ENCODE results near the gene PRR5L. TPM values are rescaled to one million over a fixed set of nuclear protein-coding genes. Genes with fewer than 3 reads are reported as not detected.

The PRR5L gene
- total and polyA plus RNA-seq, 2 donors: 4.1 to 5.9 TPM

Other genes with a start within 250 kb of the PRR5L start
- gene COMMD9, start 6.9 kb upstream of the PRR5L start, total RNA-seq: 63.6 TPM
- 31.9 TPM for gene COMMD9, start 6.9 kb upstream of the PRR5L start, polyA plus RNA-seq
- 11.9 TPM for gene TRAF6, start 214.0 kb downstream of the PRR5L start, total RNA-seq
- gene TRAF6, start 214.0 kb downstream of the PRR5L start, polyA plus RNA-seq: 5.0 TPM